ENCODE data around the gene GFI1B. TPM values are rescaled to one million over a fixed set of nuclear protein-coding genes. Genes with fewer than 3 reads are reported as not detected.

The GFI1B gene
- total RNA-seq, 1 donor from 2014 or later = not detected

DNA sequence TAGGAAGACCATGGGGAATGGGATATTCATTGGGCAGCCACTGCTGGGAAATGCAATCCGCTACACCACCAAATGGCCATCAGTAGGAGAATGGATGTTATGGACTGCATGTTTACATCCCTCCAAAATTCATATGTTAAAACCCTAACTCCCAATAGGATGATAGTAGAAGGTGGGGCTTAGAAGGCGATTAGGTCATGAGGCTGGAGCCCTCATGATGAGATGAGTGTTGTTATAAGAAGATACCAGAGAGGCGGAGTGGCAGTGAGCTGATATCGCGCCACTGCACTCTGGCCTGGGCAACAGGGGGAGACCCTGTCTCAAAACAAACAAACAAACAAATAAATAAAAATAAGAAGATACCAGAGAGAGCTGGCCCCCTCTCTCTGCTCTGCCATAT is 36.2 kb downstream of the GFI1B start:
- Mint-ChIP-seq H3K27ac (no peak overlapping the region), H3K9me3 (no peaks in the 10 kb centered on the region), H3K27me3 (ENCODE audit: low read depth) (peaks cover 23% of the 10 kb centered on the region), H3K4me3 (ENCODE audit: low read depth) (no peak overlapping the region), H3K4me1 (ENCODE audit: low read depth) (no peaks in the 10 kb centered on the region), H3K36me3 (ENCODE audit: low read depth) (no peaks in the 10 kb centered on the region)
- intact Hi-C loops (cut with micrococcal nuclease) = no loop called here
- DNase-seq (ENCODE audit: low spot score) = no peak

- Mint-ChIP-seq H3K9me3 (no peaks in the 10 kb centered on the region), H3K27me3 (ENCODE audit: low read depth) (peaks cover 1% of the 10 kb centered on the region), H3K4me1 (ENCODE audit: low read depth) (peaks cover 18% of the 10 kb centered on the region), H3K36me3 (ENCODE audit: low read depth) (no peaks in the 10 kb centered on the region), H3K27ac (peak overlapping the region; percentile 35), H3K4me3 (ENCODE audit: low read depth) (peak overlapping the region; percentile 33)
- intact Hi-C loops (cut with micrococcal nuclease) = loop anchor here (2.0 kb wide), 2 partner anchors 79 to 125 kb away; partner anchors contain the start of gene TSC1
- DNase-seq (ENCODE audit: low spot score) = peak; percentile 56
These were observed 44.8 kb downstream of the GFI1B start for GRCh38 chr9:133023117-133023890.

- no peak for DNase-seq (ENCODE audit: low spot score)
- intact Hi-C loops (cut with micrococcal nuclease) = no loop called here
- Mint-ChIP-seq H3K36me3 (ENCODE audit: low read depth) (peaks cover 5% of the 10 kb centered on the region), H3K9me3 (no peaks in the 10 kb centered on the region), H3K27me3 (ENCODE audit: low read depth) (no peaks in the 10 kb centered on the region), H3K27ac (no peak overlapping the region), H3K4me1 (ENCODE audit: low read depth) (peaks cover 26% of the 10 kb centered on the region), H3K4me3 (ENCODE audit: low read depth) (no peak overlapping the region)
These were observed 47.9 kb downstream of the GFI1B start for GRCh38 chr9:133026426-133026825.

GRCh38 chr9:133027134-133027533 is 48.6 kb downstream of the GFI1B start:
- H3K4me3 Mint-ChIP-seq (ENCODE audit: low read depth) = no peak overlapping the region
- peaks cover 12% of the 10 kb centered on the region for H3K36me3 Mint-ChIP-seq (ENCODE audit: low read depth)
- no peak overlapping the region for H3K27ac Mint-ChIP-seq

GRCh38 chr9:133028221-133028620 is 49.7 kb downstream of the GFI1B start:
- H3K9me3 Mint-ChIP-seq = no peaks in the 10 kb centered on the region
- peaks cover 32% of the 10 kb centered on the region for H3K4me1 Mint-ChIP-seq (ENCODE audit: low read depth)
- intact Hi-C loops (cut with micrococcal nuclease) = no loop called here
- DNase-seq (ENCODE audit: low spot score) = no peak
- peak overlapping the region; percentile 98 for H3K4me3 Mint-ChIP-seq (ENCODE audit: low read depth)
- H3K27me3 Mint-ChIP-seq (ENCODE audit: low read depth) = no peaks in the 10 kb centered on the region
- H3K27ac Mint-ChIP-seq = no peak overlapping the region
- peaks cover 21% of the 10 kb centered on the region for H3K36me3 Mint-ChIP-seq (ENCODE audit: low read depth)

More at GRCh38 chr9:133027134-133027533, 48.6 kb downstream of the GFI1B start:
- no peak for DNase-seq (ENCODE audit: low spot score)
- H3K4me1 Mint-ChIP-seq (ENCODE audit: low read depth) = peaks cover 32% of the 10 kb centered on the region
- H3K27me3 Mint-ChIP-seq (ENCODE audit: low read depth) = no peaks in the 10 kb centered on the region
- H3K9me3 Mint-ChIP-seq = no peaks in the 10 kb centered on the region
- intact Hi-C loops (cut with micrococcal nuclease) = no loop called here

- H3K27ac Mint-ChIP-seq = peak overlapping the region; percentile 96
- intact Hi-C loops (cut with micrococcal nuclease) = loop anchor here (1.0 to 10.0 kb wide), 3 partner anchors 8 to 345 kb away; partner anchors contain the start of genes STKLD1 and SURF4
- H3K4me3 Mint-ChIP-seq (ENCODE audit: low read depth) = peak overlapping the region; percentile 98
- no peaks in the 10 kb centered on the region for H3K9me3 Mint-ChIP-seq
- peaks cover 31% of the 10 kb centered on the region for H3K4me1 Mint-ChIP-seq (ENCODE audit: low read depth)
- no peak for DNase-seq (ENCODE audit: low spot score)
- no peaks in the 10 kb centered on the region for H3K27me3 Mint-ChIP-seq (ENCODE audit: low read depth)
- peaks cover 27% of the 10 kb centered on the region for H3K36me3 Mint-ChIP-seq (ENCODE audit: low read depth)
These were observed 51.5 kb downstream of the GFI1B start for GRCh38 chr9:133029994-133030316.

DNA sequence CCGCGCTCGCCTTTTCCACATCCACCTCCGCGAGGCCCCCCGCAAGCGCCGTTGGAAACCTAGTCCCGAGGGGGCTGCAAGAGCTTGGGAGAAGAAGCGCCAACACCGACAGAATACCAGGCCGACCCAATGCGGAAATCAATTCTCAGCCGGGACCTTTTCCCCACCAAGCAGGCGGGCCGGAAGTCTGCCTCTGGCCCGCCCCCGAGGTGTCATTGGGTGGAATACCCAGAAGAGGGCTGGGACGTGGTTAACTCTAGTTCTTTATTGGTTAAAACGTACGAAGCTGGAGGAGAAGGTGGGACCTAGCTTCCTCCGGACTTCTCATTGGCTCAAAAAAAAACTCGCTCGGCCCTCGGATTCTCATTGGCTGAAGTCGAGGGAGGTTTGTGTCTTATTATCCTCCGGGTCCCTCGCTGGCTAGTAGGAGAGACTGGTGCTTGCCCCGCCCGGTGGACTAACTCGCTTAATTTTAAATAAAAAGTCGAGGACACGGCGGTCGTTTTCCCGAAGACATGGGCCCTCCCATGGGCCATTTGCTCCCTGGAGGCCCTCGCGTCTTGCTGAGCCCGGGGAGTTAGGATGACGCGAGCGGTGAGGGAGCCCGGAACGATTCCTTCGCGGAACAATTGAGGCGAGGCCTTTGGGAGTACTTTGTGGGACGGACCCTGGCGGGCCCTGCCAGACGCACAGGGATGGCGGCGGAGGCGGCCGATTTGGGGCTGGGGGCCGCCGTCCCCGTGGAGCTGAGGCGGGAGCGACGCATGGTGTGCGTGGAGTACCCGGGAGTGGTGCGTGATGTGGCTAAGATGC is 52.0 kb downstream of the GFI1B start, which contains the start of gene GTF3C5:
Gene GTF3C5 (plus strand): TSS at position 681 of the 813 bp plus-strand sequence. CDS start 15 bp downstream, at position 696.
- intact Hi-C loops (cut with micrococcal nuclease) = loop anchor here (1.0 to 10.0 kb wide), 3 partner anchors 8 to 344 kb away; partner anchors contain the start of genes STKLD1 and SURF4
- peak within 1 kb of the TSS; percentile 98 for H3K4me3 Mint-ChIP-seq (ENCODE audit: low read depth)
- DNase-seq (ENCODE audit: low spot score) = peak; percentile 92
- H3K27ac Mint-ChIP-seq = peak within 1 kb of the TSS; percentile 96
- H3K9me3 Mint-ChIP-seq = no peaks in the 10 kb centered on the region
- H3K27me3 Mint-ChIP-seq (ENCODE audit: low read depth) = no peaks in the 10 kb centered on the region
- peaks cover 27% of the 10 kb centered on the region for H3K36me3 Mint-ChIP-seq (ENCODE audit: low read depth)
- peaks cover 31% of the 10 kb centered on the region for H3K4me1 Mint-ChIP-seq (ENCODE audit: low read depth)

DNA sequence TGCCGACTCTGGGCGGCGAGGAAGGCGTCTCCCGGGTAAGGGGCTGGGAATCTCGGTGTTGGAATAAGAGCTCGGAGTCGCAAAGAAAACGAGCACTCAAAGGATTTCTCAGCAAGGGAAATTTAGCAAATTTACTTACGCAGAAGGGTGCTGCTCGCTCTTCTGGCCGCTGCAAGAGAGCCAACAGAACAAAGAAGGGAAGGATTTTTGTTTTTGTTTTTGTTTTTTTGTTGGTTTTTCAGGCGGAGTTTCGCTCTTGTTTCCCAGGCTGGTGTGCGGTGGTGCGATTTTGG is 52.6 kb downstream of the GFI1B start:
- Mint-ChIP-seq H3K36me3 (ENCODE audit: low read depth) (peaks cover 27% of the 10 kb centered on the region), H3K27ac (peak overlapping the region; percentile 96), H3K27me3 (ENCODE audit: low read depth) (no peaks in the 10 kb centered on the region), H3K4me3 (ENCODE audit: low read depth) (peak overlapping the region; percentile 98), H3K9me3 (no peaks in the 10 kb centered on the region), H3K4me1 (ENCODE audit: low read depth) (peaks cover 31% of the 10 kb centered on the region)
- intact Hi-C loops (cut with micrococcal nuclease) = loop anchor here (5.0 to 10.0 kb wide), 2 partner anchors 81 to 344 kb away; partner anchors contain the start of genes STKLD1 and SURF4
- no peak for DNase-seq (ENCODE audit: low spot score)

- peaks cover 31% of the 10 kb centered on the region for H3K4me1 Mint-ChIP-seq (ENCODE audit: low read depth)
- peak overlapping the region; percentile 54 for H3K27ac Mint-ChIP-seq
- intact Hi-C loops (cut with micrococcal nuclease) = loop anchor here (5.0 to 10.0 kb wide), 2 partner anchors 81 to 343 kb away; partner anchors contain the start of genes STKLD1 and SURF4
- peaks cover 27% of the 10 kb centered on the region for H3K36me3 Mint-ChIP-seq (ENCODE audit: low read depth)
- no peak for DNase-seq (ENCODE audit: low spot score)
- peak overlapping the region; percentile 98 for H3K4me3 Mint-ChIP-seq (ENCODE audit: low read depth)
- no peaks in the 10 kb centered on the region for H3K27me3 Mint-ChIP-seq (ENCODE audit: low read depth)
- no peaks in the 10 kb centered on the region for H3K9me3 Mint-ChIP-seq
These were observed 53.0 kb downstream of the GFI1B start for GRCh38 chr9:133031496-133031911.

GRCh38 chr9:133032171-133032570 is 53.7 kb downstream of the GFI1B start:
- Mint-ChIP-seq H3K36me3 (ENCODE audit: low read depth) (peaks cover 27% of the 10 kb centered on the region), H3K4me3 (ENCODE audit: low read depth) (peak overlapping the region; percentile 98), H3K27me3 (ENCODE audit: low read depth) (no peaks in the 10 kb centered on the region), H3K4me1 (ENCODE audit: low read depth) (peaks cover 31% of the 10 kb centered on the region), H3K9me3 (no peaks in the 10 kb centered on the region), H3K27ac (peak overlapping the region; percentile 60)
- no peak for DNase-seq (ENCODE audit: low spot score)
- intact Hi-C loops (cut with micrococcal nuclease) = loop anchor here (5.0 to 10.0 kb wide), 2 partner anchors 80 to 343 kb away; partner anchors contain the start of genes STKLD1 and SURF4

- H3K27me3 Mint-ChIP-seq (ENCODE audit: low read depth) = no peaks in the 10 kb centered on the region
- intact Hi-C loops (cut with micrococcal nuclease) = loop anchor here (10.0 kb wide), 1 partner anchor 339 kb away; the partner anchor contains the start of genes STKLD1 and SURF4
- H3K27ac Mint-ChIP-seq = no peak overlapping the region
- peaks cover 28% of the 10 kb centered on the region for H3K36me3 Mint-ChIP-seq (ENCODE audit: low read depth)
- H3K4me1 Mint-ChIP-seq (ENCODE audit: low read depth) = peaks cover 21% of the 10 kb centered on the region
- H3K4me3 Mint-ChIP-seq (ENCODE audit: low read depth) = no peak overlapping the region
- no peaks in the 10 kb centered on the region for H3K9me3 Mint-ChIP-seq
- no peak for DNase-seq (ENCODE audit: low spot score)
These were observed 57.2 kb downstream of the GFI1B start for GRCh38 chr9:133035669-133036068.

- H3K27ac Mint-ChIP-seq = no peak overlapping the region
- no peak overlapping the region for H3K4me3 Mint-ChIP-seq (ENCODE audit: low read depth)
- peaks cover 23% of the 10 kb centered on the region for H3K36me3 Mint-ChIP-seq (ENCODE audit: low read depth)
- peaks cover 5% of the 10 kb centered on the region for H3K4me1 Mint-ChIP-seq (ENCODE audit: low read depth)
- H3K9me3 Mint-ChIP-seq = no peaks in the 10 kb centered on the region
- no peaks in the 10 kb centered on the region for H3K27me3 Mint-ChIP-seq (ENCODE audit: low read depth)
- intact Hi-C loops (cut with micrococcal nuclease) = loop anchor here (10.0 kb wide), 1 partner anchor 337 kb away; the partner anchor contains the start of genes STKLD1 and SURF4
- DNase-seq (ENCODE audit: low spot score) = no peak
These were observed 59.5 kb downstream of the GFI1B start for GRCh38 chr9:133037775-133038515.
